Limb (tissue), 2 donors: ENCODE measurements around the gene COG5.

ENCODE experiments used
- DNase-seq, 2 donors: peaks; one replicate each; pipeline ENCODE4 v3.0.0-alpha.2; 2016; ENCODE audit errors: extremely low spot score in 2 of 2

COG5 gene

DNA sequence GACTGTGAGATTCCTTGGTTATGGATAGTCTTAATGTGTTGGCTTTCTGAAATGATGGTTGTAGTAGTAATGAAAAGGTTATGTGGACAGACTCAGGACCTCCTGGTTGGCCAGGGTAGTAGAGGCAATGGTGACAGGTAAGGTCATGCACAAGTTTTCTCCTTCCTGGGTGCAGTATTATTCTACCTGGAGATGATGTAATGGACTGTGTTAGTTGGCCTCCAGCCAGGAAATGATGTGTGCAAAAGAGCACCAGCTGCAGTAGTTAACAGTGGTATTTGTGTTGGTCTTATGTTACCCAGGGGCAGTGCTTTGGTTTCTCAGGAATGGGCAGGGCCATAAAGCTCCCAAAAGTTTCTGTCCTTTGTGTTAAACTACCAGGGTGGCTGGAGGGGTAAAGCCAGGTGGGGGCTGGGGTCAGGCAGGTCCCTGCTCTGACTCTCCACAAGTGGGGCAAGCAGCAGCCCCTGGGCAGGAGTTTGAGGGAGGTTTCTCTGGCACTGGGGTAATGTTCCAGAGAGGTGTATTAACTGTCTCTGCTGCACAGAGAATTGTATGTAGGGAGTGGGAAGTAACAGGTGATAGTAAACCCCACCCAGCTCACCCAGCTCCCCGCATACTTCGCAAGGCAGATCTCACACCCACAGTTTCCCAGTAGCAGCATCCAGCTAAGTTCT lies 57.6 kb downstream of the COG5 start:
- DNase-seq = no peak

DNA sequence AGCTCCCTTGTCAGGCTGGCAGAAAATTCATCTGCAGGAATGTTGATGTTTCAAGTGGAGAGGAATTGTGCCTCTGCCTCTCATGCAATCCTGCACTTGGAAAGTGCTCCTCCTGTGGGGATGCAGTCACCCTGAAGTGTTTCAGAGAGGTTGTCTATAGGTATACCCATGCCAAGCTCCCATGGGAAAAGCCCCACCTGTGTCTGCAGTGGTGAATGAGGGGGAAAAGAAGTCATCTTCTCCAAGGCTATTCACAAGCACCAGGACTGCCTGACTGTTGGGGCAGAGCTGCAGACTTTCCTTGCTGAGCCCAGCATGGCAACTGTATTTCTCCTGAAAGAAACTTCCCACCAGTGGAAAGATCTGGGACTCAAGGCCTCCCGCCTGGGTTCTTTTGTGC lies 58.4 kb downstream of the COG5 start:
- DNase-seq = no peak

- DNase-seq = no peak
These were observed 60.0 kb downstream of the COG5 start for GRCh38 chr7:107503687-107504086.

DNA sequence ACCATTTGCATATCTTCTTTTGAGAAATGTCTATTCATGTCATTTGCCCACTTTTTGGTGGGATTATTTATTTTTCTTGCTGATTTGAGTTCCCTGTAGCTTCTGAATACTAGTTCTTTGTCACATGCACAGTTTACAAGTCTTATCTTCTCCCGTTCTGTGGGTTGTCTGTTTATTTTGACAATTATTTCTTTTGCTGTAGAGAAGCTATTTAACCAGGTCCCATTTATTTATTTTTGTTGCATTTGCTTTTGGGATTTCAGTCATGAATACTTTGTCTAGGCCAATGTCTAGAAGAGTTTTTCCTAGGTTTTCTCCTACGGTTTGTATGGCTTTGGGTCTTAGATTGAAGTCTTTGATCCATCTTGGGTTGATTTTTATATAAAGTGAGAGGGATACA lies 60.9 kb downstream of the COG5 start:
- DNase-seq = no peak

DNA sequence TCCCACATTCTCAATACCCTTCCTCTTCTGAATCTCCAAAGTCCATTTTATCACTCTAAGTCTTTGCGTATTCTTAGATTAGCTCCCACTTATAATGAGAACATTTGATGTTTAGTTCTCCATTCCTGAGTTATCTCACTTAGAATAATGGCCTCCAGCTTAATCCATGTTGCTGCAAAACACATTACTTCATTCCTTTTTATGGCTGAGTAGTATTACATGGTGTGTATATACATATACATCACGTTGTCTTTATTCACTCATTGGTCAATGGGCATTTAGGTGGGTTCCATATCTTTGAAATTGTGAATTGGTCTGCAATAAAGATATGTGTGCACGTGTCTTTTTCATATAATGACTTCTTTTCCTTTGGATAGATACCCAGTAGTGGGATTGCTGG lies 61.6 kb downstream of the COG5 start:
- DNase-seq = no peak

DNA sequence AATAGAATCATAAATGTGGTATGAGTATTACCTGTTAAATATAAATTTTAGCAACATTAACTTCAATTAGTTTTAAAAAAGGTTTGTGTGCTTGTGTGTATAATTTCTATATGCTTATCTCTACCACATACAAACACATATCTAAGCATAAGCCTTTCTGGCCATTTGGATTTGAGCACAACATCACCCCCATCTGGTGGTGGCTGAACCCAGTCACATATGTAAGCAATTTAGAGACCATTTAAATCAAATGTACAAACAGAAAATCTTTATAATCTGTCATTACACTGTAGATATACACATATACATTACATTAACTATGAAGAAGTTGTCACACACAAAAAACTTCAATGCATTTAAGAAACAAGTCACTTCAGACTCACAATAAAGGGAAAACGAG lies 62.1 kb downstream of the COG5 start:
- no peak for DNase-seq

GRCh38 chr7:107499731-107500130 lies 64.0 kb downstream of the COG5 start:
- DNase-seq = no peak

DNA sequence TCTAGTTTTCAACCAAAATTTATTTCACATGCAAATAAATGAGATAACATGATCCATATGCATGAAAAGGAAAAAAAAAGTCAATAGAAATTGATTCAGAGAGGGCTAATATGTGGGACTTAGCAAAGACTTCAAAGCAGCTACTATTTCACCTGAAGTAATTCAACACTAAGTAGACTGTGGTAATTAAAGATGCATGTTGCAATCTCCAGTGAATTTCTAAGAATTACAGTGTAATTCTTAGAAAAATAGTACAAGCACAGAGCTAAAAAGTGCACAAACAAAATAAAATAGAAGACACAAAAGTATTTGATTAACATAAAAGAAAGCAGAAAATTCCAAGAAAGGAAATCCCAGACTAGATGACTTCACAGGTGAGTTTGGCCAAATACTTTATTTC lies 68.2 kb downstream of the COG5 start:
- no peak for DNase-seq

GRCh38 chr7:107494884-107495283 lies 68.8 kb downstream of the COG5 start:
- no peak for DNase-seq

DNA sequence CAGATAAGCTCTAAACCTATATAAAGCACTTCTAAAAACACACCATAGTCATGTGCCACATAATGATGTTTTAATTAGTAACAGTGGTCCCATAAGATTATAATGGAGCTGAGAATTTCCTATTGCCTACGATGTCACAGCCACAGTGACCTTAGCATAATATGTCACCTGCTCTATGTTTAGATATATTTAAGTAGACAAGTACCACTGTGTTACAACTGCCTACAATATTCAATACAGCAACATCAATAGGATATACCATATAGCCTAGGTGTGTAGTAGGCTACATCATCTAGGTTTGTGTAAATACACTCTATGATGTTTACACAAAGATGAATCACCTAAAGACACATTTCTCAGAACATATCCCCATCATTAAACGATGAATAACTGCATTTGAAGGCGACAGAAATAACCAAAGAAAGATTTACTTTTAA lies 69.4 kb downstream of the COG5 start:
- DNase-seq = no peak

GRCh38 chr7:107492875-107493274 lies 70.8 kb downstream of the COG5 start:
- DNase-seq = no peak

DNA sequence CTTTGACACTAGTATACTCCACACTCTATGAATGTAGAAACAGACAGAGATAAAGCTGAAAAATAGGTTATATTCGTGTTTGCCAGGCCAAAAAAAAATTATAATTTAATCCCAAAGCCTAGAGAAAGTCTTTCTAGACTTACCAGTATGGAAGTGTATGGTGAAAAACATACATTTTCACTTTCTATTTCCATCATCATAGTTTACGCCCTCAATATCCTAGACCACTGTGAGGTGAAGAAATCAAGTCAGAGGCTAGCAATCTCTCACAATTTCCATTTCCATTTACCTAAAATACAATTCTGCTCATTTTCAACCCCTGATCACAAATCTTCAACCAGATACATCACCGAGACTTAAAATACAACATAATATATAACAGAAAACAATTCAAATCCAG lies 77.7 kb downstream of the COG5 start:
- no peak for DNase-seq

DNA sequence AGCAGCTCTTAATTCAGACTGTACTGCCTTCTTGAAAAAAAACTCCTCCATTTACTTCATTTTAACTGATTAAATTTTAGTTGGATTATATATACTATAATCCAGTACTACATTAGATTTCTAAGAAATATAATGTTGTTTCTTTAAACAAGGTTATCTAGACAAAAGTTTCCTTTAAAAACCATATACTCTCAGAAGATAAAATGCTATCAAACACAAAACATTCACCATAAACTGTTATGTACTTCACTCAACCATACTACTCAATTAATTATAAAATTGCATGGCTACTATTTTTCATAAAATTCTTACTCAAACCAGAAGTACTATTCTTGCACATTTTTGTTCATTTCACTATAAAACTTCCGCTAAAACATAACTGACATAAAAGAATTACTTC lies 81.1 kb downstream of the COG5 start:
- no peak for DNase-seq

DNA sequence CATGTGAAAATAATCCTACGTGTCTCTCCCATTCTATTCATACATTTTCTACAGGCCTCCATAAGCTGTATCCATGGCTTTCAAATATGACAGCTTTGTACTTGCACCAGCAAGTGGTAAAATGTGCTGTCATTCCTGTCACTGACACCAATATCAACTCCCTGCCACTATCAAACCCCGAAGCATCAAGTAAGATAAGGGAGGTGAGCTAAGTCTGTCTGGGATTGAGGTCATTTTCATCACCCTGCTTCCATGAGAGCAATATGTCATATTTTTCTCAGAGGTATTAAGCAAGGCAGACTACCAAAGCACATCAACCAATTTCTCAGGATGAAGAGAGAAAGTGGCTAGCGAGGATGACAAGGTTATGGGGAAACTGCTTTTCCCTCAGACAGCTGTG lies 82.8 kb downstream of the COG5 start:
- no peak for DNase-seq

DNA sequence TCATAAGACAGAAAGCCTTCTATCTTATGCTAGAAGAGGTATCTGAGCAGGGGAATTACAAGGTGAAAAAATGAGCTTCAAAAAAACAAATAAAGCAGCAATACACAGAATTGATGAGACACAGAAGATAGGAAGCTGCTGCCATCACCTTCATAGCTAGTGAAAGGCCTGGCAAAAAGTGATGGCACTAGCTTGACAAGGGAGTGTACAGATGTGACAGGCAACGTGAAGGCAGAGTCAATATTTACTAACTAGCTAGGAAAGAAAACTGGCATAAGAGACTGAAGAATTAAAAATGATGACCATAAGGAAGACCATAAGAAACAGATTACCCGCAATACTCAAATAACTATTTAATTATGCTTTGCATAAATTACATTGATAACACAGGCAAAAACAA lies 84.4 kb downstream of the COG5 start:
- DNase-seq = no peak

DNA sequence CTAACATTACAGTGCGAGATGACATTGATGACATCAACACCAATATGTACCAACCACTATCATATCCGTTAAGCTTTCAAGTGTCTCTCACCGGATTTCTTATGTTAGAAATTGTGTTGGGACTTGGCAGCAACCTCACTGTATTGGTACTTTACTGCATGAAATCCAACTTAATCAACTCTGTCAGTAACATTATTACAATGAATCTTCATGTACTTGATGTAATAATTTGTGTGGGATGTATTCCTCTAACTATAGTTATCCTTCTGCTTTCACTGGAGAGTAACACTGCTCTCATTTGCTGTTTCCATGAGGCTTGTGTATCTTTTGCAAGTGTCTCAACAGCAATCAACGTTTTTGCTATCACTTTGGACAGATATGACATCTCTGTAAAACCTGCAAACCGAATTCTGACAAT lies 89.6 kb downstream of the COG5 start:
- no peak for DNase-seq

DNA sequence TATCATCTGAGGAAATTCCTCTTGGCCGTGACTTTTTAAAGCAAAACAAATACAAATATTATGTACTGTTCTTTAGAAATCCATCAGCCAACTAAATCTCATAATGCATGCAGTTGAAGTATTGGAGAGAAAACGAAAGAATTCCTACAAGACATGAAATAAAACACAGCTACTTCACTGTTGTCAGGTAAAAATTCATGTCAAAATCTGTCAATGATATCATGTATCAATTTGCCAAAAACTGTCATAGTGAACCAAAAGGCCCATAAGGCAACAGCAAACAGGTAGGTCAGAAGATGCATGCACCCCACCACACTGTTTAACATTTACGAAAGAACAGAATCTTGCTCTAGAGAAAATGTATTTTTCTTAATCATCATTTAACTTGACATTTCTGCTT lies 91.6 kb downstream of the COG5 start:
- DNase-seq = no peak

GRCh38 chr7:107471292-107472070 lies 92.2 kb downstream of the COG5 start:
- no peak for DNase-seq

GRCh38 chr7:107469929-107470328 lies 93.8 kb downstream of the COG5 start, which contains the start of gene GPR22:
Gene GPR22, plus strand, starts transcription at chr7:107470057. Its CDS starts 4,004 bp downstream, at chr7:107474061.
- no peak for DNase-seq

- no peak for DNase-seq
These were observed 94.9 kb downstream of the COG5 start for GRCh38 chr7:107468824-107469223.

DNA sequence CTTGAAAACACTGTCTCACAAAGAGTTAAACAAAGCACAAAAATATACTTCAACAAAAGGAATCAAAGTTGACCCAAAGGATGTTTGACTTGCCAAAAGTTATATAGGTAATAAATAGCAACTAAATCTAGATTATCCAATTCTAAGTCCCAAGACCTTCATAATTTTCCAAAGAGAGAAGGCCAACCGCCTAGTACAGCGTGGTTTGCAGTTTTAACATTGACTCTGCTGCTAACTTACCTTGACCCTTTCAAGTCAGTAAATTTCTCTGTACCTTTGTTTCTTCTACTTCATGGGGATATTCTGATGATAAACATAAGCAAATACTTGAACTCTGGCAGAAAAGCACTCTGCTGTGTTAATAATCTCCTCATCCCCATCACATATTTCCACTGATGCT lies 95.7 kb downstream of the COG5 start:
- DNase-seq = no peak

DNA sequence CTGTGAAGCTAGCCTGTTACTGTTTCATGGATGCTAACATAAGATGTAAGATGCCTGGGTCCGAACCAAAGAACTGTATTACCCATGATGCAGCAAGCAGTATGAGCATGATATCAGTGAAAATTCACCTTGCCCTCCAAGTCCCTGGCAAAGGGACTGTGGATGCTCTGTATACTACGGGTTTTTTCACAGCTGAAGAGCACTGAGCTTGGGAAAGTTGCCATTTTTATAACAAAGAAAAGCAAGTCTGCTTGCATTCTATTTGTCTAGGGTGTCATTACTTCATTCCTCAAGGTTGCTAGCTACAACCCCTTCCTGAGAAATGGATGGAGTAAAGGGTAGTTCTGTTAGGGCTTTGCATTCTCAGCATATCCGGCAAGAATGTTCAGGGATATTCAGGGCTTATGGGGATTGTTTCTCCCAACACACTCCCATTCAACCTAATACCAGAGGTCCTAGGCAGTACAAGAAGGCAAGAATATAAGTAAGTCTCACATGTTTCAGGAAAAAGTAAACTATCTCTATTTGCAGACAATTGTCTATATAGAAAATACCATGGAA lies 99.0 kb downstream of the COG5 start:
- no peak for DNase-seq
